ENCODE results near the gene CDH4. TPM values are rescaled to one million over a fixed set of nuclear protein-coding genes. Genes with fewer than 3 reads are reported as not detected.

The CDH4 gene
- polyA plus RNA-seq, 1 donor (not counting 4 experiments of a cell fraction or from before 2014, with no cell fraction given) = 2.2 TPM

GRCh38 chr20:61900011-61900944 is 648.2 kb downstream of the CDH4 start:
- TF ChIP-seq EZH2 (IDR thresholded peaks at IDR 0.05; ENCODE audit: low read length) = no peak
- TF ChIP-seq, protein P1, sequence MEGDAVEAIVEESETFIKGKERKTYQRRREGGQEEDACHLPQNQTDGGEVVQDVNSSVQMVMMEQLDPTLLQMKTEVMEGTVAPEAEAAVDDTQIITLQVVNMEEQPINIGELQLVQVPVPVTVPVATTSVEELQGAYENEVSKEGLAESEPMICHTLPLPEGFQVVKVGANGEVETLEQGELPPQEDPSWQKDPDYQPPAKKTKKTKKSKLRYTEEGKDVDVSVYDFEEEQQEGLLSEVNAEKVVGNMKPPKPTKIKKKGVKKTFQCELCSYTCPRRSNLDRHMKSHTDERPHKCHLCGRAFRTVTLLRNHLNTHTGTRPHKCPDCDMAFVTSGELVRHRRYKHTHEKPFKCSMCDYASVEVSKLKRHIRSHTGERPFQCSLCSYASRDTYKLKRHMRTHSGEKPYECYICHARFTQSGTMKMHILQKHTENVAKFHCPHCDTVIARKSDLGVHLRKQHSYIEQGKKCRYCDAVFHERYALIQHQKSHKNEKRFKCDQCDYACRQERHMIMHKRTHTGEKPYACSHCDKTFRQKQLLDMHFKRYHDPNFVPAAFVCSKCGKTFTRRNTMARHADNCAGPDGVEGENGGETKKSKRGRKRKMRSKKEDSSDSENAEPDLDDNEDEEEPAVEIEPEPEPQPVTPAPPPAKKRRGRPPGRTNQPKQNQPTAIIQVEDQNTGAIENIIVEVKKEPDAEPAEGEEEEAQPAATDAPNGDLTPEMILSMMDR (optimal IDR thresholded peaks at IDR 0.05 in 1 of 3, IDR thresholded peaks at IDR 0.05 in 1 of 3, conservative IDR thresholded peaks at IDR 0.05 in 1 of 3; ENCODE audit: extremely low read depth in 1 of 3, insufficient read depth in 2 of 3, low read length in 3 of 3) = no peak
- dilution Hi-C loops (cut with MboI; ENCODE audit: extremely low pct_ligation_motif_present, low sequenced_read_pairs) = no loop called here
- no peak overlapping the region for H3K27ac ChIP-seq (ENCODE audit: control insufficient read depth, insufficient read depth, low read length)
- no peak overlapping the region for H3K4me3 ChIP-seq (ENCODE audit: control insufficient read depth in 2 of 3, extremely low read depth in 1 of 3, insufficient read depth in 2 of 3, low read depth in 1 of 3, low read length in 3 of 3)
- H2AFZ ChIP-seq (ENCODE audit: control insufficient read depth, low read length) = no peak overlapping the region
- peaks cover 4% of the 10 kb centered on the region for H3K27me3 ChIP-seq (ENCODE audit: control insufficient read depth, extremely low read depth, insufficient read depth, low read length)
- H3K4me1 ChIP-seq (ENCODE audit: control insufficient read depth, extremely low read depth, insufficient read depth, low read length) = no peaks in the 10 kb centered on the region
- no peaks in the 10 kb centered on the region for H3K79me2 ChIP-seq (ENCODE audit: control insufficient read depth, insufficient read depth, low read length)
- H4K20me1 ChIP-seq (ENCODE audit: control insufficient read depth, extremely low read depth, insufficient read depth, low read length) = peaks cover 8% of the 10 kb centered on the region
- H3K9me1 ChIP-seq (ENCODE audit: control insufficient read depth, extremely low read depth, insufficient read depth, low read length) = no peaks in the 10 kb centered on the region
- no peak overlapping the region for H3K4me2 ChIP-seq (ENCODE audit: control insufficient read depth, extremely low read depth, insufficient read depth, low read depth, low read length)
- FAIRE-seq (no peak), DNase-seq (ENCODE audit: low read depth, low spot score) (no peak)
- no peaks in the 10 kb centered on the region for H3K36me3 ChIP-seq (ENCODE audit: control insufficient read depth in 2 of 2, extremely low read depth in 1 of 2, insufficient read depth in 2 of 2, low read length in 2 of 2)
- no peaks in the 10 kb centered on the region for H3K9me3 ChIP-seq (ENCODE audit: control insufficient read depth, low read depth, low read length)
- H3K9ac ChIP-seq (ENCODE audit: control insufficient read depth, extremely low read depth, insufficient read depth, low read length) = no peak overlapping the region

DNA sequence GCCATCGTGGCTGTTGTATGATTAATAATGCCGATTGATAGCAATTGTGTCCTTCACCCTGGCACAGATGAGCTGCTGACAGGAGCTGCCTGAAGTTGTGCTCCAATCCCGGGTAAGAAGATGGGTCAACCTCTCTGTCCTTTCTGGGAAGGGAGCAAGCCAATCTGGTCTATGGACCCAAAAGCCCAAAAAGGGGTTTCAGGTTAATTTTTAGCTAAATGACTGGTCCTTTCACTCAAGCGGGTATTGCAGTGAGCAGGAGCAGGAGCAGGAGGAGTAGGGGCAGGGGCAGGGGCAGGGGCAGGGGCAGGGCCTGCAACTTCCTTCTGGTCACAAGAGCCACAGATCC is 648.9 kb downstream of the CDH4 start:
- Histone ChIP-seq H2AFZ (ENCODE audit: control insufficient read depth, low read length) (no peak overlapping the region), H3K4me2 (ENCODE audit: control insufficient read depth, extremely low read depth, insufficient read depth, low read depth, low read length) (no peak overlapping the region), H3K79me2 (ENCODE audit: control insufficient read depth, insufficient read depth, low read length) (no peaks in the 10 kb centered on the region), H3K9me1 (ENCODE audit: control insufficient read depth, extremely low read depth, insufficient read depth, low read length) (no peaks in the 10 kb centered on the region), H3K4me1 (ENCODE audit: control insufficient read depth, extremely low read depth, insufficient read depth, low read length) (no peaks in the 10 kb centered on the region), H3K36me3 (ENCODE audit: control insufficient read depth in 2 of 2, extremely low read depth in 1 of 2, insufficient read depth in 2 of 2, low read length in 2 of 2) (no peaks in the 10 kb centered on the region), H3K4me3 (ENCODE audit: control insufficient read depth in 2 of 3, extremely low read depth in 1 of 3, insufficient read depth in 2 of 3, low read depth in 1 of 3, low read length in 3 of 3) (no peak overlapping the region), H3K27me3 (ENCODE audit: control insufficient read depth, extremely low read depth, insufficient read depth, low read length) (peaks cover 4% of the 10 kb centered on the region), H4K20me1 (ENCODE audit: control insufficient read depth, extremely low read depth, insufficient read depth, low read length) (peaks cover 2% of the 10 kb centered on the region), H3K9me3 (ENCODE audit: control insufficient read depth, low read depth, low read length) (no peaks in the 10 kb centered on the region), H3K9ac (ENCODE audit: control insufficient read depth, extremely low read depth, insufficient read depth, low read length) (no peak overlapping the region), H3K27ac (ENCODE audit: control insufficient read depth, insufficient read depth, low read length) (no peak overlapping the region)
- FAIRE-seq (no peak), DNase-seq (ENCODE audit: low read depth, low spot score) (no peak)
- dilution Hi-C loops (cut with MboI; ENCODE audit: extremely low pct_ligation_motif_present, low sequenced_read_pairs) = no loop called here
- TF ChIP-seq EZH2 (IDR thresholded peaks at IDR 0.05; ENCODE audit: low read length) = no peak
- TF ChIP-seq, protein P1 (optimal IDR thresholded peaks at IDR 0.05 in 1 of 3, IDR thresholded peaks at IDR 0.05 in 1 of 3, conservative IDR thresholded peaks at IDR 0.05 in 1 of 3; ENCODE audit: extremely low read depth in 1 of 3, insufficient read depth in 2 of 3, low read length in 3 of 3) = no peak

Data from keratinocyte (primary cell).